ENCODE results near the gene TRDMT1. TPM values are rescaled to one million over a fixed set of nuclear protein-coding genes. Genes with fewer than 3 reads are reported as not detected.

Gene TRDMT1
- 10 to 100 TPM in 3 of 4 donors, 1 to 10 TPM in 1; 9.2 to 12.0 (median 10.6) TPM for polyA plus RNA-seq (ENCODE audit: insufficient read length in 4 of 4)

GRCh38 chr10:17200912-17201793 is at the start of gene TRDMT1:
TRDMT1 (minus strand) TSS chr10:17201672; CDS start chr10:17201634, 38 bp downstream.
- DNase-seq (ENCODE audit: low read depth in 4 of 4, low spot score in 3 of 4), result peak; percentile 75 to 82 (median 80)

GRCh38 chr10:17250736-17251135 is 49.3 kb upstream of the TRDMT1 start:
- no peak for DNase-seq (ENCODE audit: low read depth in 4 of 4, low spot score in 3 of 4)

- DNase-seq (ENCODE audit: low read depth in 4 of 4, low spot score in 3 of 4), result no peak
These were observed 48.3 kb upstream of the TRDMT1 start for GRCh38 chr10:17249820-17250219.

- DNase-seq (ENCODE audit: low read depth in 4 of 4, low spot score in 3 of 4), result no peak
These were observed 47.5 kb upstream of the TRDMT1 start for GRCh38 chr10:17248964-17249363.

GRCh38 chr10:17247210-17247609 is 45.7 kb upstream of the TRDMT1 start:
- DNase-seq (ENCODE audit: low read depth in 4 of 4, low spot score in 3 of 4), result no peak

- DNase-seq (ENCODE audit: low read depth in 4 of 4, low spot score in 3 of 4), result no peak
These were observed 43.4 kb upstream of the TRDMT1 start for GRCh38 chr10:17244700-17245365.

- no peak for DNase-seq (ENCODE audit: low read depth in 4 of 4, low spot score in 3 of 4)
These were observed 40.3 kb upstream of the TRDMT1 start for GRCh38 chr10:17241611-17242333.

- DNase-seq (ENCODE audit: low read depth in 4 of 4, low spot score in 3 of 4), result no peak
These were observed 39.1 kb upstream of the TRDMT1 start for GRCh38 chr10:17240616-17241015.

GRCh38 chr10:17240096-17240495 is 38.6 kb upstream of the TRDMT1 start:
- no peak for DNase-seq (ENCODE audit: low read depth in 4 of 4, low spot score in 3 of 4)

GRCh38 chr10:17239345-17240085 is 38.0 kb upstream of the TRDMT1 start:
- DNase-seq (ENCODE audit: low read depth in 4 of 4, low spot score in 3 of 4), result no peak

- no peak for DNase-seq (ENCODE audit: low read depth in 4 of 4, low spot score in 3 of 4)
These were observed 37.2 kb upstream of the TRDMT1 start for GRCh38 chr10:17238445-17239291.

GRCh38 chr10:17237915-17238444 is 36.5 kb upstream of the TRDMT1 start:
- DNase-seq (ENCODE audit: low read depth in 4 of 4, low spot score in 3 of 4), result no peak

GRCh38 chr10:17237149-17237527 is 35.7 kb upstream of the TRDMT1 start:
- DNase-seq (ENCODE audit: low read depth in 4 of 4, low spot score in 3 of 4), result no peak

- DNase-seq (ENCODE audit: low read depth in 4 of 4, low spot score in 3 of 4), result no peak
These were observed 35.1 kb upstream of the TRDMT1 start for GRCh38 chr10:17236468-17237148.

GRCh38 chr10:17235136-17235535 is 33.7 kb upstream of the TRDMT1 start:
- DNase-seq (ENCODE audit: low read depth in 4 of 4, low spot score in 3 of 4), result no peak

GRCh38 chr10:17234431-17234945 is 33.0 kb upstream of the TRDMT1 start:
- DNase-seq (ENCODE audit: low read depth in 4 of 4, low spot score in 3 of 4), result no peak

GRCh38 chr10:17233286-17233991 is 32.0 kb upstream of the TRDMT1 start:
- no peak for DNase-seq (ENCODE audit: low read depth in 4 of 4, low spot score in 3 of 4)

Data from left renal pelvis (tissue), 4 donors.